ENCODE measurements around the gene RGR.

- TF ChIP-seq CTCF (IDR thresholded peaks at IDR 0.05), result no peak
- TF ChIP-seq EZH2 (IDR thresholded peaks at IDR 0.05), result no peak
- no peak for TF ChIP-seq EZH2phosphoT487 (IDR thresholded peaks at IDR 0.05)
Observed at GRCh38 chr10:84234479-84234878, 10.4 kb upstream of the RGR start.
